ENCODE results near the gene MAP7D3.
"Not testable (repeated sequence)": the region's sequence is repeated elsewhere in the genome, so short reads cannot be mapped to it uniquely, and the experiment has no call there.

MAP7D3 gene

DNA sequence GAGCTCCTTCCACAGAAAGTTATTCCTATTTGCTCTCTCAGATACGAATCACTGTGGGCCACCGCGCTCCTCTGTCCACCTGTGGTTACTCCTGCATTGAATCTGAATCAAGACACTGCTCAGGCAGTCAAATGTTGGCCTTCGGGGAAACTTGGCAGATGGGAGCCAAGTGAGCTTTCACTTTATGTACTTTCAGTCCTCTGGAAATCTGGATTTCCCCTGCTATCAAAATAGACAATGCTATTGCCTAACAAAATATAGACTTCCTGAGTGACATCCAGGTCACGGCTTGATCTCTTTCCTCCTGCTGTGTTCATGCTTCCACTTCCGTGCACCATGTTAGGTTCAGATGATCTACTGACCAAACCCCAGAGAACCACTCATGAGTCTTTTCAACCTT lies 60.0 kb downstream of the MAP7D3 start:
- DNase-seq = no peak
- intact Hi-C loops (cut with DNase I) = no loop called here

GRCh38 chrX:136190038-136190713 lies 61.0 kb downstream of the MAP7D3 start:
- intact Hi-C loops (cut with DNase I) = no loop called here
- DNase-seq = no peak

DNA sequence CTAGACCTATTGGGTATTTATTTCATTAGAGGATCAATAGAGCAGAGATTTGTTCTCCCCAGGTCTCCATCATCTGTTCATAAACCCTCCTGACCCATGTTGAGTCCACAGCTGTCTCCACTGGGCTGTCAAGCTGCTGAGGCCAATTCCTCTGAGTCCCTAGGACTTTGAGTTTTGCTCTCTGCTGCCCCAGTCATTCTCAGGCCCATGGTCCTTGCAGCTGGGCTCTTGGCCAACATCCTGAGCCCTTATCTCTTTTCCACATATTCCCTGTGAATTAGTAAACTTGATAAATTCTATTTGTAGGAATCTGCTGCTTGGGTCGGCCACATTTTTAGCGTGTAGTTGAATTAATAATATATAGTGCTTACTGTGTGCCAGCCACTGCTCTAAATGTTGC lies 62.0 kb downstream of the MAP7D3 start:
- intact Hi-C loops (cut with DNase I) = no loop called here
- DNase-seq = no peak

- DNase-seq = no peak
- intact Hi-C loops (cut with DNase I) = no loop called here
Measured at GRCh38 chrX:136186023-136186413, 65.2 kb downstream of the MAP7D3 start.

DNA sequence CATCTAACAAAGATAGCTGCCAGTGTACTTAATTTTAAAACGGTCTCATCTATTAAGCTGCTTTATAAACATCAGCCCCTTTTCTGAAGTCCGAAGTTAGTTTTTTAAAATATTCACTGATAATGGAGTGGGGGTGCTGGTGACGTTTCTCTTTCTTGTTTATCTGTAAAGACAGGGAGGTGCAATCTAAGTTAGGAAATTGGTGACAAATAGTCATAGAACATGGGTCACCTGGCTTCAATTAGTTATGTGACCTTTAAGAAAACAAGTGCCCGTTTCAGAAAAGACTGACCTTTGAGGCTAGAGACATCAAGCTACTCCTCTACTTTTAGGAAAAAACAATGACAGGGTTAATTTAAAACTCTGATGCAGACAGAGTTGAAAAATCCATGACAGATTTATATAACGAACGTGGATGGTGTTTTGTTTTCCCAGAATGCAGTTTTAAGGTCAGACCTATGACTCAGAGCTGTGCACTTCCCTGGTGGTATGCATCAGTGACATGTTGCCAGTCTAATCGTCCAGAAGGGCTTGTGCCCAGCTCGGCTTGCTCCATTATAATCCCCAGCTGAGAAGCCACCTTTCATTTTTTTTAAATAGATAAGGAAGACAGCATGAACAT lies 65.7 kb downstream of the MAP7D3 start:
- intact Hi-C loops (cut with DNase I) = no loop called here
- DNase-seq = no peak

DNA sequence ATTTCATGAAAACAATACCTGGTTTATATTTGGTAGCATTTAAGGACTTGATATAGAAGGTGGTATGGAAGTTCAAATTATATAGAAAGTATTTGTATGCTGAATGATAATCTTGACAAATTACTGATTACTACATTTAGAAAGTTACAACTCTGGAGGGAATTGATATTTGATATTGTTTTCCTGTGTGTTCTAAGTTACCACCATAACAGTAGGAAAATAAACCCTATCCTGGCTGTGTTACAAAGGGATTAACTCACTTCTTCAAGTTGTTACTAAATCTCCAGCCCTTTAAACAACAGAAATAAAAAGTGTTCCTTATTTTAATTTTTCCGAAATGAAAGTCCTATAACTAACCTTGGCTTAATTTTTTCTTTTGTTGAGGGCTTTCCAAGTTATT lies 67.3 kb downstream of the MAP7D3 start:
- DNase-seq = no peak
- intact Hi-C loops (cut with DNase I) = no loop called here

- DNase-seq = no peak
- intact Hi-C loops (cut with DNase I) = no loop called here
Measured at GRCh38 chrX:136183172-136183571, 68.0 kb downstream of the MAP7D3 start.

DNA sequence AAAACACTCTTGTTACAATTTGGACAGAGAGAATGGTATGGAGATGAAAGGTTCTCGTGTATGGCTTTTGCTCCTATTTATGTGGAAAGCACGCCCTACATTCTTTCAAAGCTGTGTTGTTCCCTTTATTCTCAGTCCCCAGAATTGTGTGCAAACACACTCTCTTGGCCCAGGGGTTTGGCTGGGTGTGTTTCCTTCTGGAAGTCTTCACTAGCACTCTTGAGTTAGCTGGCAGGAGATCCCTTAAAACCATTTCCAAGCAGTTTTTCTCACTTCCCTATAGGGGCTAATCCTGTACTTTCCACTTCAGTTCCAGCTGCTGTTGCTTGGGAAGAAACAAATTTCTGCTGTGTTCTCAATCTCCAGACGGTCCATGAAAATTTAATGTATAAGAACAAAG lies 68.8 kb downstream of the MAP7D3 start:
- intact Hi-C loops (cut with DNase I) = no loop called here
- no peak for DNase-seq

- no peak for DNase-seq
- intact Hi-C loops (cut with DNase I) = no loop called here
Measured at GRCh38 chrX:136179133-136179532, 72.1 kb downstream of the MAP7D3 start.

DNA sequence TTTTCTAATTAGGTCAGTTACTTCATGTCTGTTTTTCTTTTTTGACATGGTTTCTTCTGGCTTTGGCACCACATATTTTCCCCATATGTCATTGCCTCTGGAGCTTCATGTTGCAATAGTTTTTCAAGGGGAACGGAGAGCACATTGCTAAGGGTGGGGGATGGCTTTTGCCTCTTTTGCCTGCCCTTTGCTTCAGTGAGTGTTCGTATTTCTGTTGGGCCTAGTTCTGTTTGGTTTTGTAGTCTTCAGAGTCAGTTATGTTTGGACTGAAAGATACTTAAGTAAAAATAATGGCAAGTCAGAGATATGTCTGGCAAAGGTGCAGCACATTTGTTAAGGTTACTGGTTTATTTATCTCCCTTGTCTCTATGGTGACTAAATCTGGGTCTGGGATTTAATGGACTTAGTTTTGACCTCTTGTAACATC lies 74.8 kb downstream of the MAP7D3 start:
- intact Hi-C loops (cut with DNase I) = no loop called here
- DNase-seq = no peak

GRCh38 chrX:136171420-136171819 lies 79.8 kb downstream of the MAP7D3 start:
- intact Hi-C loops (cut with DNase I) = no loop called here
- no peak for DNase-seq

DNA sequence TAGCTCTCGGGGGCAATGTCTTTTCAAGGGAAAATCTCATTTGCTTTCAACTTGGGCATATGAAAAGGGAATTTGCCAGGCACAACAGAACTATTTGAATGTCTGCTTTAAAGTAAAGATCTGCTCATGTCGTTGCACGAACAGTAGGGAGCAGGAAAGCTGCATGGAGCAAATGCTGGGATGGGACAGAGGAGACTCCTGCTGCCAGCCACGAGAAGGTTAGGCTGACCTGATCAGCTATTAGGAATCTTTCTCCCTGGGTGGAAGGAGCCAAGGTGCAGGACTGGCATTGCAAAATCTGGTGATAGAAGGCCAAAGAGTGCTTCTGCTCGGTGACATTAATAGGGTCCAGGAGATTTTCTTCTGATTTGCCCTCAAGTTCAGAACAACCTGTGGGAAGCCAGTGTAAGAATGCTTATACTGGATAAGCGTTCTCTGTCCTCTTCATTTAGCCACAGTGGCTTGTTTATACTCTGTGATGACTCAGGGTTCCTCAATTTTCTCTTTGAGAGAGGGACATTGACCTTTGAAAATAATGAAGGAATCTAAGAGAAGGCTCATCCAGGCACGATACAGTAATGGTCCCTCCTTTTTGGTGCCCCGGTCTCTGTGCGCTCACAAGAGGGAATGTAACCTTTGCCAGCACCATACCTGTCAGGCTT lies 80.9 kb downstream of the MAP7D3 start:
- intact Hi-C loops (cut with DNase I) = no loop called here
- peak in 6 of 42 donors; percentile 8 to 48 (median 14) for DNase-seq

DNA sequence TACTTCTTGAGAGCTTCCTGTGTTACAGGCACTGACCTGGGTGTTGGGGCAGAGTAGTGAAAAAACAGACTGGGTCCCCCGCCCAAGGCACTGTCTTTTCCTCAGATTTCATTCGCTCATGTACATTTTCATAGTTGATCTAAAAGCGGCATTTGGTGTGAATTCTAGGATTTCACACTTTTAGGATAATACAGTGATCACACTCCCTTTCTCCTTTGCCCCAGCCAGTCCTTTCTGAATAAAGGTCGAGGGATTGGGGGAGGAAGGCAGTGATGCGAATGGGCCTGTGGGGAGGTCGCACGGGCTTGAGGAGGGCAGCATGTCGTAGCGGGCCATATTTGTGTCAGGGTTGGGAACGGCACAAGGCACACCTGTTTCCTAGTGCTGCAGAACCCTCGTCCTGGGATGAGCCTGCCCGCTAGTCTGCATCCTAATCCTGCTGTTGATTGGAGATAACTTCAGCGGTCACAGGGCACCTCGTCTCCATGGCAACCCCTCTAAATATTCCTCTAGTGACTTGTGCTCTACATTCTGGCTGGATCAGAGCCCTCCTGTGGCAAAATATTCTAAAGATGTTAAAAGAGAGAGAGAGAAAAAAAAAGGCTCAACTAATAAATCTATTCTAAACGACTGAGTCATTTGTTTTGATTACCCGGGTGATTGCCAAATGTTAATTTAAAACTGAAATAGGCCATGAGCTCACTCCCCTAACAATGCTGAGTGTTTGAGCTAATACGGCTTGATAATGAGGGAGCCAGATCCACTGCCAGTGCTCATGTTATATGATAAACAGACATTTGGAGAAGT lies 82.1 kb downstream of the MAP7D3 start:
- peak in 26 of 42 donors; percentile 5 to 60 (median 32) for DNase-seq
- intact Hi-C loops (cut with DNase I) = loop anchor here (10.0 kb wide), 1 partner anchor 144 kb away; no protein-coding TSS in a partner anchor

GRCh38 chrX:136167989-136168388 lies 83.2 kb downstream of the MAP7D3 start:
- DNase-seq = not testable (repeated sequence)
- intact Hi-C loops (cut with DNase I) = loop anchor here (10.0 kb wide), 1 partner anchor 143 kb away; no protein-coding TSS in a partner anchor

- intact Hi-C loops (cut with DNase I) = loop anchor here (10.0 kb wide), 1 partner anchor 142 kb away; no protein-coding TSS in a partner anchor
- DNase-seq = peak in 9 of 42 donors; percentile 4 to 50 (median 22)
Measured at GRCh38 chrX:136166221-136166855, 84.9 kb downstream of the MAP7D3 start.

DNA sequence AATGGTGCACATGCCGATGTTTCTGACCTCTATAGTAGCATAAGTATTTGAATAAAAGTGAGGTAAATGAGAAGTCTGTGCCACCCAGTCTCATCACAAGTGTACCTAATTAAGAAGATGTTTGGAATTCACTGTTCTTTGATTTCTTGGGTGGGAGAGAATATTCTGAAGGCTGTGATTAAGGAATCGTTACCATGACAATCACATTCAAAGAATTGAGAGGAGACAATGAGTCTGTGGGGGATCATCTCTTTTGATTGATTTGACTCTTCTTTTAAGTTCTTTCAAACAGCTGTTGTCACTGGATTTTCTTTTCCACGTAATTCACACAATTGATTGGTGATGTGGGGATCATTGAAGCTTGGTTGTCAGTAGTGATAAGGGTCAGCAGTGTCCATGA lies 85.8 kb downstream of the MAP7D3 start:
- no peak for DNase-seq
- intact Hi-C loops (cut with DNase I) = loop anchor here (10.0 kb wide), 1 partner anchor 141 kb away; no protein-coding TSS in a partner anchor

DNA sequence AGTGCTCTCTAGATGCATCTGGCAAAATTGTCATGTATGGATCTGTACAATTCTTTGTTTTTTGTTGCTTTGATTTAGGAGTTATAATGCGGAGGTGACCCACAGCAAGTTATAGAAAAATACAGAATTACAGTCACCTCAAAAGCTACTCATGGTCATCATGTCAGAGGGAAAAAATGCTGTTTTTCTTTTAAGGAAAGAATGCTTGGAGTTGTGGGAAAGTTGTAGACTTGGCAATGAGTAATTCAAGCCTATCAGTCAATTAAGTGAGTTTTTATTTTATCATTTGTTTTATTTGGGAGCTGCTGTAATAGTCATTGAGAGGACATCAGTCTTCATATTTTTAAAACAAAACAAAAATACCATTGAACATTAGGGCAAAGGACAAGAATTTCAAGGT lies 87.5 kb downstream of the MAP7D3 start:
- intact Hi-C loops (cut with DNase I) = loop anchor here (10.0 kb wide), 1 partner anchor 139 kb away; no protein-coding TSS in a partner anchor
- DNase-seq = no peak

Data from head of caudate nucleus (tissue), 42 donors.